GM10266 (cell line): ENCODE measurements around the gene EXOC6B.

Source experiments
- DNase-seq: peaks from one replicate; pipeline ENCODE4 v3.0.0; 2012; ENCODE audit errors: extremely low spot score
- TF ChIP-seq, protein P1 (sequence below): IDR thresholded peaks from 2 replicates; pipeline ENCODE4 v1.5.1; 2012; ENCODE audit warnings: mild to moderate bottlenecking, low read depth; ENCODE audit not compliant: control insufficient read depth, insufficient read depth; ENCODE audit errors: missing control alignments

EXOC6B gene

DNA sequence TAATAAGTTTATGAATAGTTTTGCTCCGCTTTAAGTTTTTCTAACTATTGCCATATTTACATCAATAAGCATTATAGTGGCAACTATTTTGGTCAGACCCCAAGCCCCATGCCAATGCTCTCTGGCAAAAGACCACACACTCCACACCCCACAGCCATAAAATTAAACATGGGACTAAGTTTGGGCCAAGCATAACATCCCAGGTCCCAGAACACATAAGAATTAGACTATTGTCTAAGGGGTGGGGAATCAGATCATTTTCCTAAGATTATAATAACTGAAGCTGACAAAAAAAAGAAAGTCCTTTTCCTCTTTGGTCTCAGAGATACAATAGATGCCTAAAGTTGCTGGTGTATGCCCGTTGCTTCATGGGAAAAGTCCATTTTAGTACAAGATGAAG is 46.3 kb downstream of the EXOC6B start:
- TF ChIP-seq, protein P1, sequence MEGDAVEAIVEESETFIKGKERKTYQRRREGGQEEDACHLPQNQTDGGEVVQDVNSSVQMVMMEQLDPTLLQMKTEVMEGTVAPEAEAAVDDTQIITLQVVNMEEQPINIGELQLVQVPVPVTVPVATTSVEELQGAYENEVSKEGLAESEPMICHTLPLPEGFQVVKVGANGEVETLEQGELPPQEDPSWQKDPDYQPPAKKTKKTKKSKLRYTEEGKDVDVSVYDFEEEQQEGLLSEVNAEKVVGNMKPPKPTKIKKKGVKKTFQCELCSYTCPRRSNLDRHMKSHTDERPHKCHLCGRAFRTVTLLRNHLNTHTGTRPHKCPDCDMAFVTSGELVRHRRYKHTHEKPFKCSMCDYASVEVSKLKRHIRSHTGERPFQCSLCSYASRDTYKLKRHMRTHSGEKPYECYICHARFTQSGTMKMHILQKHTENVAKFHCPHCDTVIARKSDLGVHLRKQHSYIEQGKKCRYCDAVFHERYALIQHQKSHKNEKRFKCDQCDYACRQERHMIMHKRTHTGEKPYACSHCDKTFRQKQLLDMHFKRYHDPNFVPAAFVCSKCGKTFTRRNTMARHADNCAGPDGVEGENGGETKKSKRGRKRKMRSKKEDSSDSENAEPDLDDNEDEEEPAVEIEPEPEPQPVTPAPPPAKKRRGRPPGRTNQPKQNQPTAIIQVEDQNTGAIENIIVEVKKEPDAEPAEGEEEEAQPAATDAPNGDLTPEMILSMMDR = no peak
- no peak for DNase-seq

- TF ChIP-seq, protein P1 = no peak
- DNase-seq = no peak
Measured at GRCh38 chr2:72778410-72778809, 47.4 kb downstream of the EXOC6B start.

GRCh38 chr2:72770879-72771461 is 54.9 kb downstream of the EXOC6B start:
- TF ChIP-seq, protein P1 = peak; percentile 83
- DNase-seq = peak; percentile 62

- TF ChIP-seq, protein P1 = no peak
- no peak for DNase-seq
Measured at GRCh38 chr2:72765997-72766609, 59.7 kb downstream of the EXOC6B start.

GRCh38 chr2:72762276-72762675 is 63.6 kb downstream of the EXOC6B start:
- no peak for DNase-seq
- TF ChIP-seq, protein P1 = no peak

DNA sequence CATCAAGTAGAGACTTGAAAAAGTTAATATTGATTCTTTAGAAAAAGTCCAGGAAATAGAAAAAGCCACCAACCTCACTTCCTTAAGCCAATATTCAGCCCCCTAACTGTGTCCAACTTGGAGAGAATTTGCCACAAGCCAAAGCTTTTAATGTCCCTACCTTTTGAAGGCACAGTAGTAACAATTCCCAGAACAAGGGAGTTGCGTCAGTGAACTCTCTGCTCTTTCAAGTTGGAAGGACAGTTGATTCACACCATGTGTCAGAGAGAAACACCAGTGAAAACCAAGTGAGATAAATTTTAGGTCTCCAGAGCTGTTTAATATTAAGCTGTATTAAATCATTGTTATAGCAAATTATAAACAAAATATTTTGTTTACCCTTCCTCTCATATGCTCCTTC is 66.1 kb downstream of the EXOC6B start:
- TF ChIP-seq, protein P1 = no peak
- DNase-seq = no peak

- no peak for DNase-seq
- TF ChIP-seq, protein P1 = no peak
Measured at GRCh38 chr2:72757177-72757775, 68.6 kb downstream of the EXOC6B start.
